Body of pancreas (tissue), 4 donors: ENCODE measurements around the gene ITGA2.

Experiments
- CTCF ChIP-seq, 7 experiments: fragments of 450-650 bp in 4 of 7; fragments of 200-600 bp in 3 of 7; sonication (generic) in 3 of 7; IDR thresholded peaks; one replicate each; pipeline ENCODE4 v1.5.1; 2016 to 2019; ENCODE audit warnings: antibody characterized with exemption in 7 of 7
- POLR2A ChIP-seq, 3 donors: fragments of 450-650 bp; IDR thresholded peaks; one replicate each; pipeline ENCODE4 v1.6.1; 2016; ENCODE audit warnings: antibody characterized with exemption in 3 of 3, mild to moderate bottlenecking in 2 of 3

GRCh38 chr5:53039855-53040254, 50.7 kb downstream of the ITGA2 start:
- TF ChIP-seq CTCF (IDR thresholded peaks at IDR 0.05) (no peak), POLR2A (IDR thresholded peaks at IDR 0.05) (no peak)
